Gastrocnemius medialis (tissue), 4 donors: ENCODE data around the gene BNC2.

Experiments used
- POLR2A ChIP-seq, 2 donors: fragments of 450-650 bp; IDR thresholded peaks; one replicate each; pipeline ENCODE4 v1.6.1; 2017; ENCODE audit warnings: antibody characterized with exemption in 2 of 2, mild to moderate bottlenecking in 2 of 2, moderate library complexity in 2 of 2
- TF ChIP-seq, protein P1 (sequence below), 5 experiments: fragments of 450-650 bp in 3 of 5; fragments of 200-600 bp in 2 of 5; sonication (generic) in 2 of 5; IDR thresholded peaks in 4 of 5; conservative IDR thresholded peaks in 1 of 5; 1 replicate in 4 of 5; 2 replicates in 1 of 5; pipeline ENCODE4 v1.5.1; 2016 to 2019; ENCODE audit warnings: antibody characterized with exemption in 5 of 5, mild to moderate bottlenecking in 3 of 5, moderate library complexity in 3 of 5

DNA sequence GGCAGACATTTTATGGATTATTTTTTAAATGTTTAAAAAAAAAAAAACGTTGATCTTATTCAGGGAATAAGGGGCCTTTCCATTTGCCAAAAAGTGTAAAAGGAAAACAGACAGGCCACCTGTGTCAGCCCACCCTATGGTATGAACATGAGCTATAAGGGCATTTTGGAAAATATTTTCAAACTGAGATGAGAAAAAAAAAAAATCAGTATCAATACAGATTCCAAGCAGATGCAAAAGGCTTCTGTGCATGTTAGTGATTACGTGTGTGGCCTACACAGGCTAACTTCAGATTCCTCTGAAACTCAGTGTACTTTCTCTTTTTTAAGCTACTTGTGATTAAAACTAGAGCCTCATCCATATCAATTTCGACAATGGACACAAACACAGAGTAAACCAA is 189.9 kb downstream of the BNC2 start:
- no peak for TF ChIP-seq POLR2A (IDR thresholded peaks at IDR 0.05)
- TF ChIP-seq, protein P1, sequence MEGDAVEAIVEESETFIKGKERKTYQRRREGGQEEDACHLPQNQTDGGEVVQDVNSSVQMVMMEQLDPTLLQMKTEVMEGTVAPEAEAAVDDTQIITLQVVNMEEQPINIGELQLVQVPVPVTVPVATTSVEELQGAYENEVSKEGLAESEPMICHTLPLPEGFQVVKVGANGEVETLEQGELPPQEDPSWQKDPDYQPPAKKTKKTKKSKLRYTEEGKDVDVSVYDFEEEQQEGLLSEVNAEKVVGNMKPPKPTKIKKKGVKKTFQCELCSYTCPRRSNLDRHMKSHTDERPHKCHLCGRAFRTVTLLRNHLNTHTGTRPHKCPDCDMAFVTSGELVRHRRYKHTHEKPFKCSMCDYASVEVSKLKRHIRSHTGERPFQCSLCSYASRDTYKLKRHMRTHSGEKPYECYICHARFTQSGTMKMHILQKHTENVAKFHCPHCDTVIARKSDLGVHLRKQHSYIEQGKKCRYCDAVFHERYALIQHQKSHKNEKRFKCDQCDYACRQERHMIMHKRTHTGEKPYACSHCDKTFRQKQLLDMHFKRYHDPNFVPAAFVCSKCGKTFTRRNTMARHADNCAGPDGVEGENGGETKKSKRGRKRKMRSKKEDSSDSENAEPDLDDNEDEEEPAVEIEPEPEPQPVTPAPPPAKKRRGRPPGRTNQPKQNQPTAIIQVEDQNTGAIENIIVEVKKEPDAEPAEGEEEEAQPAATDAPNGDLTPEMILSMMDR (IDR thresholded peaks at IDR 0.05 in 4 of 5, conservative IDR thresholded peaks at IDR 0.05 in 1 of 5) = no peak
